Glutamatergic neuron (in vitro differentiated cells): Measurements from ENCODE around the gene TINAGL1. TPM values are rescaled to one million over a fixed set of nuclear protein-coding genes. Genes with fewer than 3 reads are reported as not detected.

ENCODE experiments used
- DNase-seq: peaks from one replicate; pipeline ENCODE4 v3.0.0; 2022
- H3K27ac Mint-ChIP-seq: one replicate; pipeline ENCODE4 v1.8.0; 2020; ENCODE audit warnings: mild to moderate bottlenecking, mixed read lengths, inconsistent platforms; ENCODE audit not compliant: unreplicated experiment
- H3K27me3 Mint-ChIP-seq: one replicate; pipeline ENCODE4 v1.8.0; 2020; ENCODE audit warnings: mild to moderate bottlenecking, moderate library complexity, mixed read lengths, inconsistent platforms; ENCODE audit not compliant: unreplicated experiment
- H3K36me3 Mint-ChIP-seq: one replicate; pipeline ENCODE4 v1.8.0; 2020; ENCODE audit warnings: mild to moderate bottlenecking, mixed read lengths, inconsistent platforms; ENCODE audit not compliant: unreplicated experiment
- H3K4me1 Mint-ChIP-seq: one replicate; pipeline ENCODE4 v1.8.0; 2020; ENCODE audit warnings: mild to moderate bottlenecking, low read depth, mixed read lengths, inconsistent platforms; ENCODE audit not compliant: unreplicated experiment
- H3K4me3 Mint-ChIP-seq: one replicate; pipeline ENCODE4 v1.8.0; 2020; ENCODE audit warnings: mild to moderate bottlenecking, mixed read lengths, inconsistent platforms; ENCODE audit not compliant: unreplicated experiment
- H3K9me3 Mint-ChIP-seq: one replicate; pipeline ENCODE4 v1.8.0; 2020; ENCODE audit warnings: mild to moderate bottlenecking, moderate library complexity, mixed read lengths, inconsistent platforms; ENCODE audit not compliant: unreplicated experiment
- long read RNA-seq: library from polyadenylated mRNA; unstranded; transcript quantifications from one replicate; pipeline ENCODE4 v2.0.0, GENCODE V29; 2020; ENCODE audit not compliant: unreplicated experiment
- total RNA-seq: library from RNA; stranded (reverse); fragmentation: NEBNext Ultra II Directional; extraction: Animal tissue kit (Norgen Biotek cat#: 25700); gene quantifications from one replicate; pipeline ENCODE4 v1.2.1, GENCODE V29; 2021; ENCODE audit not compliant: unreplicated experiment
- TF ChIP-seq, protein P1 (sequence below): fragments of 200-600 bp; sonication (generic); IDR thresholded peaks from one replicate; pipeline ENCODE4 v1.5.0; 2021; ENCODE audit not compliant: partially characterized antibody, unreplicated experiment

Gene TINAGL1, protein sequence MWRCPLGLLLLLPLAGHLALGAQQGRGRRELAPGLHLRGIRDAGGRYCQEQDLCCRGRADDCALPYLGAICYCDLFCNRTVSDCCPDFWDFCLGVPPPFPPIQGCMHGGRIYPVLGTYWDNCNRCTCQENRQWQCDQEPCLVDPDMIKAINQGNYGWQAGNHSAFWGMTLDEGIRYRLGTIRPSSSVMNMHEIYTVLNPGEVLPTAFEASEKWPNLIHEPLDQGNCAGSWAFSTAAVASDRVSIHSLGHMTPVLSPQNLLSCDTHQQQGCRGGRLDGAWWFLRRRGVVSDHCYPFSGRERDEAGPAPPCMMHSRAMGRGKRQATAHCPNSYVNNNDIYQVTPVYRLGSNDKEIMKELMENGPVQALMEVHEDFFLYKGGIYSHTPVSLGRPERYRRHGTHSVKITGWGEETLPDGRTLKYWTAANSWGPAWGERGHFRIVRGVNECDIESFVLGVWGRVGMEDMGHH
- total RNA-seq = not detected
- long read RNA-seq = 0 reads

DNA sequence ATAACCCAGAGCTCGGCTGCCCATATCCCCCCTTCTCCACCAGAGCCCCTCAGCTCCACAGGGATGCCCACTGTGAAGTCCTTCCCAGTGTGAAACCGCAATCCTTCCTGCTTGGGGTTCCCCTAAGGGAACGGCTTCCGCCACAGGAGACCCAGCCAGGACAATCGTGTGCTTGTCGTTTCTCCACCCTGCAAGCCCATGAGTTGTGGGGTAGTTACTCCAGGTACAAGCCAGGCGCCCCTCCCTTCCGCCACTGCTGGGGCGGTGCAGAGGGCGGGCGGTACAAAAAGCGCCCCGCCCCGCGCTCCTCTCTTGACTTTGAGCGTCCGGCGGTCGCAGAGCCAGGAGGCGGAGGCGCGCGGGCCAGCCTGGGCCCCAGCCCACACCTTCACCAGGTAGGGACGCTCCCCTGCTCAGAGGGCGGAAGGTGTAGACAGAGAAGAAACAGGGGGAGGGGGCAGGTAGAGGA is at the start of gene TINAGL1:
Gene TINAGL1, plus strand, starts transcription at position 315 of the 469 bp plus-strand sequence. CDS start 634 bp downstream, outside the sequence.
- H3K27me3 Mint-ChIP-seq = peaks cover 2% of the 10 kb centered on the region
- no peak within 1 kb of the TSS for H3K4me3 Mint-ChIP-seq
- no peak for DNase-seq
- TF ChIP-seq, protein P1, sequence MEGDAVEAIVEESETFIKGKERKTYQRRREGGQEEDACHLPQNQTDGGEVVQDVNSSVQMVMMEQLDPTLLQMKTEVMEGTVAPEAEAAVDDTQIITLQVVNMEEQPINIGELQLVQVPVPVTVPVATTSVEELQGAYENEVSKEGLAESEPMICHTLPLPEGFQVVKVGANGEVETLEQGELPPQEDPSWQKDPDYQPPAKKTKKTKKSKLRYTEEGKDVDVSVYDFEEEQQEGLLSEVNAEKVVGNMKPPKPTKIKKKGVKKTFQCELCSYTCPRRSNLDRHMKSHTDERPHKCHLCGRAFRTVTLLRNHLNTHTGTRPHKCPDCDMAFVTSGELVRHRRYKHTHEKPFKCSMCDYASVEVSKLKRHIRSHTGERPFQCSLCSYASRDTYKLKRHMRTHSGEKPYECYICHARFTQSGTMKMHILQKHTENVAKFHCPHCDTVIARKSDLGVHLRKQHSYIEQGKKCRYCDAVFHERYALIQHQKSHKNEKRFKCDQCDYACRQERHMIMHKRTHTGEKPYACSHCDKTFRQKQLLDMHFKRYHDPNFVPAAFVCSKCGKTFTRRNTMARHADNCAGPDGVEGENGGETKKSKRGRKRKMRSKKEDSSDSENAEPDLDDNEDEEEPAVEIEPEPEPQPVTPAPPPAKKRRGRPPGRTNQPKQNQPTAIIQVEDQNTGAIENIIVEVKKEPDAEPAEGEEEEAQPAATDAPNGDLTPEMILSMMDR = no peak
- H3K27ac Mint-ChIP-seq = no peak within 1 kb of the TSS
- H3K9me3 Mint-ChIP-seq = peaks cover 3% of the 10 kb centered on the region
- peaks cover 12% of the 10 kb centered on the region for H3K4me1 Mint-ChIP-seq
- no peaks in the 10 kb centered on the region for H3K36me3 Mint-ChIP-seq

DNA sequence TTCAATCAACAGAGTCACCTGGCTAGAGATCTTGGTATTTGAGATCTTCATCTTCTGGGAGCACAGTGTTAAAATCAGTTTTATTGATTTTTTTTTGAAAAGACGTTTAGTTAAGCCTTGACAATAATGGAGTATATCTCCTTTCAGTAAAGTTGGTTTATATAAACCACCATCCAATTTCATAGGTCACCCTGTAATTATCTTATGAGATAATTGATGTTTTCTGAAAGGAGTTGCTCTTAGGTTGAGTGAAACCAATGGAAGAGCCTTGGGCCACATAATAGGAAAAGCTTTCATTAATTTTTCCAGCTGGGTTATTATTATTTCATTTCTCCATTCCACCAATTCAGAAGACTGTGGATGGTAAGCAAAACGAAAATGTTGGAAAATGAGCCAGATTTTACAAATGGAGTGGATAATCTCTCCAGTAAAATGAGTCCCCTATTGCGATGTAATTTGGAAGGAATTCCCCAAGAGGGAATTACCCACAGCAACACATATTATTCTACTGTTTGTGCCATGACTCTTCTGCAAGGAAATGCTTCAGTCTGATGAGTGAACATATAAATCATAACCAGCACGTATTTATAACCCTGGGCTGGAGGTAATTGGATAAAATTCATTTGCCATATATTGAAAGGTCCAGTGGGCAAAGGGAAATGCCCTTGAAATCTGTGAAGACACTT is 46.2 kb upstream of the TINAGL1 start:
- peaks cover 2% of the 10 kb centered on the region for H3K9me3 Mint-ChIP-seq
- no peaks in the 10 kb centered on the region for H3K27me3 Mint-ChIP-seq
- no peaks in the 10 kb centered on the region for H3K36me3 Mint-ChIP-seq
- H3K27ac Mint-ChIP-seq = no peak overlapping the region
- TF ChIP-seq, protein P1 = no peak
- H3K4me3 Mint-ChIP-seq = no peak overlapping the region
- H3K4me1 Mint-ChIP-seq = no peaks in the 10 kb centered on the region
- DNase-seq = no peak

DNA sequence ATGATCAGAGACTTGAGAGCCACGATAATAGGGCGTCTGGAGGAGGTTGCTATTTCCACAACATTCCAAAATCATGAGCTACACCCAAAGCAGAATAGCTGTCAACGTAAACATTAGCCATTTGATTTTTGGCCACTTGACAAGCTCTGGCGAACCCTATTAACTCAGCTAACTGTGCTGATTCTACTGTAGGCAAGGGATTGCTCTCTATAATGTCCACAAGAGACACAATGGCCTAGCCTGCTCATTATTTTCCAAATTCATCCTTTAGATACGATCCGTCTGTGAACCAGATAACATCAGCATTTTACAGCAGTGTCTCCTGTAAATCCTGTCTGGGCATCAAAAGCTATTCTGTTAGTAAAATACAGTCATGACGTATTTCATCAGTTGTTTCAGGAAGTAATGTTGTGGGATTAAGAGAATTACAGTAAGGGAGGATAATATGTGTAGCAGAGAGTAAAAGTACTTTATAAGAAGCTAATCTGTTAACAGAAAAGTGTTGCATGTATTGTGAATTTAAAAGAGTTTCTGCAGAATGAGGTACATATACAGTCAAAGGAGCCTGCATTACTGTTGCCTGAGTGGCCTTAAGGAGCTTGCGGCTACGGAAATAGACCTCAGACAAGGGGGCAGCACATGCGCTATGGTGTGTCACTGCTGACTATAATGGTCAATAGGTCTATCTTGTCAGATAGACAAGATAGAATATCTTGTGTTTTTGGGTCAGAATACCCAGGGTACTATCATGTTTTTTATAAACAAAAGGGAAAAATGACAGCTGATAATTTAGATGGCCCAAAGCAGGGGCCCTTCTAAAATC is 44.9 kb upstream of the TINAGL1 start:
- Mint-ChIP-seq H3K4me1 (no peaks in the 10 kb centered on the region), H3K9me3 (peaks cover 2% of the 10 kb centered on the region), H3K27me3 (no peaks in the 10 kb centered on the region), H3K27ac (no peak overlapping the region), H3K36me3 (no peaks in the 10 kb centered on the region), H3K4me3 (no peak overlapping the region)
- no peak for DNase-seq
- TF ChIP-seq, protein P1 = no peak

DNA sequence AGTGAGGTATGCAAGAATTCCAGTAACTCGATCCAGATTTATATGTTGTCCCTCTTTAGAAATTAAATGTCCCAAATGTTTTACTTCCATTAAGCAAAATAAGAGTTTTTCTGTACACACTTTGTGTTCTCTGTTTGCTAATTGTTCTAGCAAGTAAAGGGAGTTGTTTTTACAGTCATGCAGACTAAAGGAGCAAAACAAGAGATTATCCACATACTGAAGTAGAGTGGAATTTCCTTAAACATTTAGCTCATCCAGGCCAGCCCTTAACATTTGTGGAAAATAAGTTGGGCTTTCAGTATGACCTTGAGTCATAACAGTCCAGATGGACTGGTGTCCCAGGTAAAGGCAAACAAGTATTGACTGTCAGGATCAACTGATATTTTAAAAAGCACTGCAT is 44.1 kb upstream of the TINAGL1 start:
- Mint-ChIP-seq H3K36me3 (no peaks in the 10 kb centered on the region), H3K4me3 (no peak overlapping the region), H3K27ac (no peak overlapping the region), H3K4me1 (no peaks in the 10 kb centered on the region), H3K27me3 (no peaks in the 10 kb centered on the region), H3K9me3 (peaks cover 2% of the 10 kb centered on the region)
- DNase-seq = no peak
- TF ChIP-seq, protein P1 = no peak
